GM18502 (cell line): ENCODE results near the gene WWTR1.

ENCODE experiments used
- ATAC-seq: cut with Tn5 transposase; IDR thresholded peaks from one replicate; pipeline ENCODE4 v1.9.1; 2021; ENCODE audit warnings: mild to moderate bottlenecking; ENCODE audit not compliant: unreplicated experiment, poor library complexity

Gene WWTR1

GRCh38 chr3:149509526-149509925 lies 148.3 kb downstream of the WWTR1 start:
- ATAC-seq: no peak

GRCh38 chr3:149507491-149508324 lies 150.1 kb downstream of the WWTR1 start:
- no peak for ATAC-seq

GRCh38 chr3:149506965-149507364 lies 150.9 kb downstream of the WWTR1 start:
- no peak for ATAC-seq

DNA sequence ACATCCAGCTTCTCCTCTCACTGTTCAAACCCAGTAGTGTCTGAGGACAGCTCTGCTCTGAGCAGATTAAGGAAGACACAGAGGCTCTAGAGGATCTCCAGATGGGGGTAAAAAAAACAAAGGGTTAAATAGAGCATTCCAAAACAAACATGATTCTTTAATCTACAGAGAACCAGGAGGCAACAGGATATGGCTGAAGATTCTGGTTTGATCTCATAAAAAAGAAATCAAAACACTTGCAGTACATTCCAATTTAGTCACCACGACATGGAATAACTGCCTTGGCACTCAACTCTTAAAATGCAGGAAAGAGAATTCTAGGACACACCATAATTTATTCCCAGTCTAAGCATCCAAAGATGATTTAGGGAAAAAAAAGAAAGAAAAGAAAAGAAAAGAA lies 151.3 kb downstream of the WWTR1 start:
- ATAC-seq: no peak

- no peak for ATAC-seq
These were observed 155.4 kb downstream of the WWTR1 start for GRCh38 chr3:149502438-149502837.

GRCh38 chr3:149501524-149501923 lies 156.3 kb downstream of the WWTR1 start:
- no peak for ATAC-seq

- no peak for ATAC-seq
These were observed 159.7 kb downstream of the WWTR1 start for GRCh38 chr3:149497966-149498670.

DNA sequence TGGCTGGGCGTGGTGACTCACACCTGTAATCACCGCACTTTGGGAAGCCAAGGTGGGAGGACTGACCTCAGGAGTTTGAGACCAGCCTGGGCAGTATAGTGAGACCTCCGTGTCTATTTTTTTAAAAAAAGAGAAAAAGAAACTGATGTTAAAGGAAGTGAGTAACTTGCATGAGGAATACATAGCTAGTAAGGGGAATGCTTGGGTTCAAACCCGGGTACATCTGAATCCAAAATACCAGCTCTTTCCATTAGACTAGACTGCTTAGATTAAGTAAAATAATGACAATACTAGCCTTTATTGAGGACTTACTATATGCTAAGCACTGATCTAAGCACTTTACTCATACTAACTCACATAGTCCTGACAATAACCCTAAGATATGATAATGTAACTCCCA lies 160.9 kb downstream of the WWTR1 start:
- no peak for ATAC-seq

DNA sequence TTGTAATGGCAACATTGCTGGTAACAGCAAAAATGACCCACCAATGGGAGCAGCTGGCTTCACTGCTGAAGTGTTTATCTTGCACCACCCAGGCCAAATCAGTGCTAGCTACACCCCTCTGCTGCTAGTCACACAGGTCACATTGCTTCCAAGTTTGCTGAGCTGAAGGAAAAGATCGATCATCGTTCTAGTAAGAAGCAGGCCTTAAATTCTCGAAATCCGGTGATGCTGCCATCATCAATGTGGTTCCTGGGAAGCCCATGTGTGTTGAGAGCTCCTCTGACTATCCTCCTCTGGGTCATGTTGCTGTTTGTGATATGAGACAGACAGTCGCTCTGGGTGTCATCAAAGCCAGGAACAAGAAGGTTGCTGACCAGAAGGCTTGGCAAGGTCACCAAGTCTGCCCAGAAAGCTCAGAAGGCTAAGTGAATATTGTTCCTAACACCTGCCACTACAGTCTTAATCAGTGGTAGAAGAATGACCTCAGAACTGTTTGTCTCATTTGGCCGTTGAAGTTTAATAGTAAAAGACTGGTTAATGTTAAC lies 162.2 kb downstream of the WWTR1 start:
- ATAC-seq: no peak

DNA sequence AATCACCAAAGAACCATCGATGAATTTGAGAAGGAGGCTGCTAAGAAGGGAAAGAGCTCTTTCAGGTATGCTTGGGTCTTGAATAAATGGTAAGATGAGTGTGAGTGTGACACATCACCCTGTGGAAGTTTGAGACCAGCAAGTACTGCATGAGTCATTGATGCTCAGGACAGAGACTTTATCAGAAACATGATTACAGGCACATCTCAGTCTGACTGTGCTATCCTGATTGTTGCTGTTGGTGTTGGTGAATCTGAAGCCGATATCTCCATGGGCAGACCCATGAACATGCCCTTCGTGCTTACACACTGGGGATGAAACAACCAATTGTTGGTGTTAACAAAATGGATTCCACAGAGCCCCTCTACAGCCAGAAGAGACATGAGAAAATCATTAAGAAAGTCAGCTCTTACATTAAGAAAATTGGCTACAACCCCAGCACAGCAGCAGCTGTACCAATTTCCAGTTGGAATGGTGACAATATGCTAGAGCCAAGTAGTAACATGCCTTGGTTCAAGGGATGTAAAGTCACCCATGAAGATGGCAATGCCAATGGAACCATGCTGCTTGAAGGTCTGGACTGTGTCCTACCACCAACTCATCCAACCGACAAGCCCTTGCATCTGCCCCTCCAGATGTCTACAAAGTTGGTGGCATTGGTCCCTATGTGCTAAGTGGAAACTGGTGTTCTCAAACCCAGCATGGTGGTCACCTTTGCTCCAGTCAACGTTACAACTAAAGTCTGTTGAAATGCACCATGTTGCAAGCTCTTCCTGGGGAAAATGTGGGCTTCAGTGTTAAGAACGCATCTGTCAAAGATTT lies 162.9 kb downstream of the WWTR1 start:
- no peak for ATAC-seq

GRCh38 chr3:149494022-149494758 lies 163.6 kb downstream of the WWTR1 start:
- peak; percentile 61 for ATAC-seq

- ATAC-seq: no peak
These were observed 164.4 kb downstream of the WWTR1 start for GRCh38 chr3:149493315-149494021.

GRCh38 chr3:149490260-149490971 lies 167.4 kb downstream of the WWTR1 start:
- no peak for ATAC-seq

- peak; percentile 69 for ATAC-seq
These were observed 168.7 kb downstream of the WWTR1 start for GRCh38 chr3:149489060-149489690.

DNA sequence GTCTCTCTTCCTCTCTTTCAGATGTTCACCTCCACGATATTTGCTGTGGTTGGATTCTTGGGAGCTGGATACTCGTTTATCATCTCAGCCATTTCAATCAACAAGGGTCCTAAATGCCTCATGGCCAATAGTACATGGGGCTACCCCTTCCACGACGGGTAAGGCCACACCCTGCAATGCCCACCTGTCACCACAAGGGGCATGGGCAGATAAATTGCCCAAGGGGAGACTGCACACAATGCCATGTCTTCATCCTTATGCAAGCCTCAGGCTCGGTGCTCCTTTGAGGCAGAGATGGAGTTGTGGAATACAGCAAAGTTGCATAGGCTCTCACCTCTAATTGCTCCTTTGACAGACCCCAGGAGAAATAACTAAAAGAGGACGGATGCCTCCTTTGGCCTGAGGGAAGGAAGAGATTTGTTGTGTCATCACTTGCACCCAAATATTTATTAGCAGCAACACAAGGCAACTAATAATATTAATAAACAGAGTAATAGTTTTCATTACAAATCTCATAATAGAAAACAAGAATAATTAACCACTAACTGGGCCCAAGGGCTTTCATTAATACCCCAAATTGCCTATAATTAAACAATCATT lies 170.1 kb downstream of the WWTR1 start:
- peak; percentile 84 for ATAC-seq

DNA sequence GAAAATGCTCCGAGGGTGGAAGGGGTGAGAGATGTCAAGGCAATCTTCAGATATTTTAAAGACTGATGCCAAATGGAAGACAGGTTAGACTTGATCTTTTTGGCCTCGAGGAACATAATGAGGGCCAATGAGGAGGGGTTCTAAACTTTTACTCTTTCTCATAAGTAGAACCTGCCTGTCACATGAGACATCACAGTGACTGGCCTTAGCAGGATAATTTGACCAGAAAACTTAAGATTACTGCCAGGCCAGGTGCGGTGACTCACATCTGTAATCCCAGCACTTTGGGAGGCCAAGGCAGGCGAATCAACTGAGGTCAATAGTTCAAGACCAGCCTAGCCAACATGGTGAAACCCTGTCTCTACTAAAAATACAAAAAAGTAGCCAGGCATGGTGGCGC lies 171.1 kb downstream of the WWTR1 start:
- no peak for ATAC-seq

DNA sequence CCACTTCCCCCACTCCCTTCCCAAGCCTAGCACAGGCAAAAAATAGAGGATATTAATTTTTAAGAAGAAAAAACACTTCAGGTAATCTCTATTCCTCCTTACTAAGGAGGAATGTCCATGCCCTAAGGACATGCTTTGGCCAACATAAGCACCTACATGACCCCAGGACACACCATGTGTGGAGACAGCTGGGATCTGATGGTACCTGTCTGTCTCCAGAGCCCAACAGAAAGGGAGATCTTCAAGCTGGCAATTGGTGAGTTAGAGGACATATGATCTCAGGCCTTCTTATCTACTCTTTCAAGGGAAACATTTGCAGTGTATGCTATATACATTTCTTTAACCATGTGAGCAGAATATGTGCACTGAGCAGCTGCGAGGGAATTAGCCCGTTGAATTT lies 176.3 kb downstream of the WWTR1 start:
- no peak for ATAC-seq

DNA sequence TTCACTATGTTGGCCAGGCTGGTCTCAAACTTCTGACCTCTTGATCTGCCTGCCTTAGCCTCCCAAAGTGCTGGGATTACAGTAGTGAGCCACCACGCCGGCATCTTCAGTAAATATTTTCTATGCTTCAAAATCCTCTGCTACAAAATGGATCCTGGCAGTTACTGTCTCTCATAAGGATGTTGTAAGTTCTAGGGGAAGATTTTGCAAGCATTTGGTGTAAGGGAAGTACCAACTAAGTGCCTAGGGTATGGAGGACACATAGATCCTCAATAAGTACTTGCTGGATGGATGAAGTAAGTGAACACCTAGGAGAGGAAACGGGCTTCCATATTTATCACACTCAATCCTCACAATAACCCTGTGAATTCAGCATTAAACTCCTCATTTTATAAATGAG lies 176.8 kb downstream of the WWTR1 start:
- ATAC-seq: no peak
